SHP77 treated with DMSO at 0.1 percent for 48 hours (cell line): ENCODE data around the gene ATP5MK.
"Not testable (repeated sequence)": the region's sequence is repeated elsewhere in the genome, so short reads cannot be mapped to it uniquely, and the experiment has no call there.

Experiments
- DNase-seq: peaks from one replicate; lab custom pipeline; 2025; lab: John Stamatoyannopoulos, UW

ATP5MK gene

GRCh38 chr10:103396067-103396788, at the start of gene ATP5MK, which contains the start of gene PDCD11:
Gene ATP5MK, minus strand, starts transcription at chr10:103396475. Its CDS starts 4,018 bp downstream, at chr10:103392457.
Gene PDCD11, plus strand, starts transcription at chr10:103396626. Its CDS starts 1,801 bp downstream, at chr10:103398427.
- peak; percentile 97 for DNase-seq

- no peak for DNase-seq
Measured at GRCh38 chr10:103445366-103445765, 49.1 kb upstream of the ATP5MK start.

GRCh38 chr10:103444478-103444877, 48.2 kb upstream of the ATP5MK start:
- DNase-seq, result no peak

- no peak for DNase-seq
Measured at GRCh38 chr10:103443475-103444185, 47.4 kb upstream of the ATP5MK start.

- DNase-seq, result no peak
Measured at GRCh38 chr10:103442031-103442461, 45.8 kb upstream of the ATP5MK start.

GRCh38 chr10:103441611-103442010, 45.3 kb upstream of the ATP5MK start:
- DNase-seq, result no peak

GRCh38 chr10:103441206-103441605, 44.9 kb upstream of the ATP5MK start:
- no peak for DNase-seq

GRCh38 chr10:103440416-103440815, 44.1 kb upstream of the ATP5MK start:
- DNase-seq, result no peak

- DNase-seq, result no peak
Measured at GRCh38 chr10:103439776-103440175, 43.5 kb upstream of the ATP5MK start.

GRCh38 chr10:103433858-103434257, 37.6 kb upstream of the ATP5MK start:
- DNase-seq, result no peak

- DNase-seq, result no peak
Measured at GRCh38 chr10:103431902-103432301, 35.6 kb upstream of the ATP5MK start.

- no peak for DNase-seq
Measured at GRCh38 chr10:103429647-103430046, 33.4 kb upstream of the ATP5MK start.

GRCh38 chr10:103428989-103429643, 32.8 kb upstream of the ATP5MK start:
- no peak for DNase-seq

- no peak for DNase-seq
Measured at GRCh38 chr10:103427866-103428265, 31.6 kb upstream of the ATP5MK start.

GRCh38 chr10:103423748-103424147, 27.5 kb upstream of the ATP5MK start:
- DNase-seq, result no peak

- no peak for DNase-seq
Measured at GRCh38 chr10:103419101-103419500, 22.8 kb upstream of the ATP5MK start.

GRCh38 chr10:103417601-103418000, 21.3 kb upstream of the ATP5MK start:
- DNase-seq, result no peak

- DNase-seq, result not testable (repeated sequence)
Measured at GRCh38 chr10:103417148-103417469, 20.8 kb upstream of the ATP5MK start.

- no peak for DNase-seq
Measured at GRCh38 chr10:103416436-103417147, 20.3 kb upstream of the ATP5MK start.

GRCh38 chr10:103415581-103415980, 19.3 kb upstream of the ATP5MK start:
- DNase-seq, result no peak

- no peak for DNase-seq
Measured at GRCh38 chr10:103413564-103413963, 17.3 kb upstream of the ATP5MK start.

GRCh38 chr10:103397191-103397825, 1.0 kb upstream of the ATP5MK start:
- DNase-seq, result no peak
